CD4-positive, alpha-beta T cell treated with Interleukin-4 for 1 hour (primary cell): ENCODE results near the gene CBARP.
"Not testable (repeated sequence)": the region's sequence is repeated elsewhere in the genome, so short reads cannot be mapped to it uniquely, and the experiment has no call there.

Source experiments
- DNase-seq, 2 donors: peaks; one replicate each; pipeline ENCODE4 v3.0.0-alpha.2; 2020 to 2022

CBARP gene

DNA sequence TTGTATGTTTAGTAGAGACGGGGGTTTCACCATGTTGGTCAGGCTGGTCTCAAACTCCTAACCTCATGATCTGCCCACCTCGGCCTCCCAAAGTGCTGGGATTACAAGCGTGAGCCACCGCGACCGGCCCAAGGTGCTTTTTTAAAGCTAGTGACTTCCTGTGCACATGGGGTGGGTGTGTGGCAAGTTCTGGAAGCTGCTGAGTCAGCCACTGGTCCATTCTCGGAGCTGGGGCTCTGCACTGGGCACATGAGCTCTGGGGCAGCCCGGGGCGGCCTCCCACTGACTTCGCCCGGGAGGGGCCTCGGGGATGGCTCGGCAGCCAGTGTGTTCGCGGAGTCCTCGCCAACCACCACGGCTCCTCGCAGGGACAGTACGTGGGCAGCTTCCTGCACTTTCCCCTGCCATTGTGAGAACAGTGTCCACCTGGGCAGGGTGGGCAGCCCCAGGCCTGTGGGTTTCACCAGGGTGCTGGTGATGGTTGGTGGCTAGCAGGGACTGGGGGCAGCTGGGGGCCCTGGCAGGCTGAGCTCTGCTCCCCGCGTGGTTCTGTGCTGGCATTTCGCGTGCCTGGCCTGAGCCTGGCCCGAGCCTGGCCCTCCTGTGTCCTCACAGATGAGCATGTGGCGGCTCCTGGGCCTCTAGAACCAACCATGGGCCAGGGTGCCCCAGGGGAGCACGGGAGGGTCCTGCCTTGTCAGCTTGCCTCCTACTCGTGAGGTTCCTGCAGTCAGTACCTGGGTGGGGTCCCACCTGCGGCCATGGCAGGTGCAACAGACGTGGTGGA, 12.2 kb downstream of the CBARP start:
- DNase-seq, result no peak

DNA sequence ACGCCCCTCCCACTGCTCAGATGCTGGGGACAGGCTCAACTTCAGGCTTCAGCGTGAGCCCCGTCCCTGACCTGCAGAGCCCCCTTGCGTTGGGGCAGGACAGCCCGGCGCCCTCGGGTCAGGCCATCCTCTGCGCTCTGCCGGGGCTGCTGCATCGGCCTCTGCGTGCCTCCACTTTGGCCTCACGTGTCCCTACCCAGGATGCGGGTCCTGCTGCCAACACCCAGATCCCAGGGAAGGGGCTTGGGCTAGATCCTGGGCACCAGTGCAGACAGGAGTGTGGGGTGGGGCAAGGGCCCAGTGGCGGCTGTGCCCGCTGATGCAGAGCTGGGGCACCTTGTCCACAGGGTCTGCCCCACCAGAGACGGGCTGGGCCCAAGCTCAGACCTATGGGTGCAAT, 13.0 kb downstream of the CBARP start:
- DNase-seq, result no peak

DNA sequence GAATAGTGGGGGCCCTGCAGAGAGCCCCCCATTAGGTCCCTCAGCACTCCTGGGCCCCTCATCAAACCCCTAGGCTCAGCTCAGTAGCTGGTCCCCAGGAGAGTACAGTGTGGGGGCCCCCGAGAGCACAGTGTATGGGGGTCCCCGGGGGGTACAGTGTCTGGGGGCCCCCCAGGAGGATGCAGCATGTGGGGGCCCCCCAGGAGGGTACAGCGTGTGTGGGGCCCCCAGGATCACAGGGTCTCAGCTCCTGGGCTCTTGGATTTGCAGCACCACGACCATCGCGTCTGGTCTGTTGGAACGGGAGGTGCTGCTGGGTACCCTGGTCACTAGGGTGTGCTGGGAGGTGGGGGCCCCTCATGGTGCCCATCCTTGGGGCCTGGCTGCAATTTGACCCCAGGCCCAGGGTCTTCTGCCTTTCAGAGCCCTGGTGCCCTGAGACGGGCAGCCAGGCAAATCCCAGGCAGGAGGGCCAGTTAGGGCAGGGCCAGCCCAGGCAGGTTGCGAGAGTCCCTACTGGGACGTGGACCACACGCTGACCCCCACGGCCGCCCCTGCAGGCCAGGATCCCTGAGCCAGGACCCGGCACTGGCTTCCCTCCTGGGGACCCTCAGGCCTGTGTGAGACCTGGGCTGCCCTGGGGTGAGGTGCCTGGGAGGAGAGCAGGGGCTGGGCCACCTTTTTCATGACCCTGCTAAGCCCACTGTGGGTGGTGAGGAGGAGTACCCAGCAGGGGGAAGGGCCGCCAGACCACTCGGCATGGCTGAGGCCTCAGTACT, 13.6 kb downstream of the CBARP start:
- DNase-seq, result no peak

GRCh38 chr19:1223018-1223855, 14.6 kb downstream of the CBARP start:
- peak in 1 of 2 donors; percentile 34 for DNase-seq

GRCh38 chr19:1222394-1222793, 15.4 kb downstream of the CBARP start:
- DNase-seq, result no peak

DNA sequence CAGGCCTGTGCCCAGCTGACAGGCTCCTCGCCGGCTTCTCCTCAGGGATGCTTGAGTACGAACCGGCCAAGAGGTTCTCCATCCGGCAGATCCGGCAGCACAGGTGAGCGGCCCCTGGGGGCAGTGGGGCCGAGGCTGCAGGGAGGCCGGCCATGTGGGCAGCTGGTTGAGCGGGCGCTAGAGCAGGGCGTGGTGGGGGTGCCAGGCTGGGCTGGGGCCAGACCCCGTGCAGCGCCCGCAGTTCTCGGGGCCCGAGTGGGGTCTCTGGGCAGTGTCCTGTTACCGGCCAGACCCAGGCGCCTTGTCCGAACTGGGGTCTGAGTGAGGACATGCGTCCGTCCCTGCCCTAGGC, 15.9 kb downstream of the CBARP start:
- DNase-seq, result no peak

GRCh38 chr19:1220976-1221903, 16.6 kb downstream of the CBARP start:
- DNase-seq, result no peak

DNA sequence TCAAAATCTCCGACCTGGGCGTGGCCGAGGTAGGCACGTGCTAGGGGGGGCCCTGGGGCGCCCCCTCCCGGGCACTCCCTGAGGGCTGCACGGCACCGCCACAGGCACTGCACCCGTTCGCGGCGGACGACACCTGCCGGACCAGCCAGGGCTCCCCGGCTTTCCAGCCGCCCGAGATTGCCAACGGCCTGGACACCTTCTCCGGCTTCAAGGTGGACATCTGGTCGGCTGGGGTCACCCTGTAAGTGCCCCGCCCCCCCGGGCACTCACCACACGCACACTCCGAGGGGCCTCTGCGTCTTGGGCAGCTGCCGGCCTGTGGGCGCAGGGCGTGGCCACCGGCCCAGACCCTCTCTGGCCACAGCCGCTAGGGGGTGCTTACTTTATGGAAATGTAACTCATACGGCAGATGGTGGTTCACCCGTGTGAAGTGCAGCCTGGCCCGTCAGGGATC, 17.3 kb downstream of the CBARP start:
- no peak for DNase-seq

DNA sequence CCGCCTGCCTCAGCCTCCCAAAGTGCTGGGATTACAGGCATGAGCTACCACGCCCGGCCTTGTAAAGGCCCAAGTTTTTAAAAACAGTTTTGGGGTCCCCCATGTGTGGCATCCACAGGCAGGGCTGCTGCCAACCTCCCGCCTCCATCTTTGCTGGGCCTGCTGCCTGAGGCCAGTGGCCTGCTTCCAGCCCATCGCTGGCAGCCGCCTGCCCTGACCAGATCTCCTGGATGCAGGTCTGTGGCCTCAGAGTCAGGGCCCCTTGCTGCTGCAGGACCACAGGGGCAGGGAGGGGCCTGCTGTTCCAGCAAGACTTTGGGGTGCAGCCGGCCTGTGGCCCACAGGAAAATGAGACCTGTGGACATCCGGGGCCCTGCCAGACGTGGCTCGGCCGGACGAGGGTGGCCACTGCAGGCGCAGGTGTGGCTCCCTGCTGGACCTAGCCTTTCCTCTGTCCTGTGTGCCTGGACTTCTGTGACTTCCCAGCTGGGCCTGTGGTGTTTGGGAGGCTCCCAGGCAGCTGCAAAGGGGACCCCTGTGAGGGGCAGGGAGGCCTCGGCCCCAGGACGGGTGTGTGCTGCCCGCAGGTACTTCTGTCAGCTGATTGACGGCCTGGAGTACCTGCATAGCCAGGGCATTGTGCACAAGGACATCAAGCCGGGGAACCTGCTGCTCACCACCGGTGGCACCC, 17.9 kb downstream of the CBARP start:
- no peak for DNase-seq

DNA sequence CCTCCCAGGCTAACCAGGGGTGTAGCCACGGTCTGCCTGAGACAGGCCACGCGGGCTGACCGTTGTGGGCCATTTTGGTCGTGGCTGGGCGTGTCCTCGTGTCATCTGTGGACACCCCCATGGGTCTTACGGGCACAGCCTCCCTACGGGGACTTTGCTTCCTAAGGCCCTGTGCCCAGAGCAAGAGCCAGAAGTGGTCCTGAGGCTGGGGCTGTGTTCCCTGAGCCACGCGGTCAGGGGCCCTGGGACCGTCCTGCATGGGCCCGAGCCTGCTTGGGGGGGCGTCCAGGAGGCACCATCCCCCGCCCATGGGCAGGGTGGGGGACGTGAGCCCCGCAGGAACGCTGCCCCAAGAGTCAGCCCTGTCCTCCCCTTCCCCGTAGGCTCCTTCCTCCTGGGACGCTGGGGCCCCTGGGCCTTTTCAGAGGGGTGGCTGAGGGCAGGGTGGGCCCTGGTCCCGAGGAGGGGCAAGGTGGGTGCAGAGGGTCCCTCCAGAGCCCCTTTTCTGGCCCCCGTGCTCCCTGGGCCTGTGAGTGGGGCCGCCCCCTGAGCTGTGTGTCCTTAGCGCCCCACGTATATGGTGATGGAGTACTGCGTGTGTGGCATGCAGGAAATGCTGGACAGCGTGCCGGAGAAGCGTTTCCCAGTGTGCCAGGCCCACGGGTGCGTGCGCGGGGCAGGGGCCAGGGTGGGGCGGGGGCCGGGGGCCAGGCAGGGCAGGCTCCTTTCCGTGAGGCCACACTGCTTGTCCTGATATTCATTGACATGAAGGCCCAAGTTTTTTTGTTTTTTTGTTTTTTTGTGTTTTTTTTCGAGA, 18.8 kb downstream of the CBARP start:
- DNase-seq, result no peak

DNA sequence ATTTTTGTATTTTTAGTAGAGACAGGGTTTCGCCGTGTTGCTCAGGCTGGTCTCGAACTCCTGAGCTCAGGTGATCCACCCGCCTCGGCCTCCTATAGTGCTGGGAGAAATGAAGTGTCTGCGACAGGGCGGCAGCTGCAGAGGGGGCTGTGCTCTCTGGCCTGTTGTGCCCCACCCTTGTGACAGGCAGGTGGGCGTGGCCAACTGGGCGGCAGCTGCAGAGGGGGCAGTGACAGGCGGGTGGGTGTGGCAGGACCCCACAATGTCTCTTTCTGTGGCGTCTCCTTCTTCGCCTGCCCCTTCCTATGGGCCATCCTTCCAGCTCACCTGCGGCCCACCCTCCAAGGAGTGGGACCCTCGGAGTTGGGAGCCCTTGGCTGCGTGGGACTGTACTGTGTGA, 20.4 kb downstream of the CBARP start:
- no peak for DNase-seq

DNA sequence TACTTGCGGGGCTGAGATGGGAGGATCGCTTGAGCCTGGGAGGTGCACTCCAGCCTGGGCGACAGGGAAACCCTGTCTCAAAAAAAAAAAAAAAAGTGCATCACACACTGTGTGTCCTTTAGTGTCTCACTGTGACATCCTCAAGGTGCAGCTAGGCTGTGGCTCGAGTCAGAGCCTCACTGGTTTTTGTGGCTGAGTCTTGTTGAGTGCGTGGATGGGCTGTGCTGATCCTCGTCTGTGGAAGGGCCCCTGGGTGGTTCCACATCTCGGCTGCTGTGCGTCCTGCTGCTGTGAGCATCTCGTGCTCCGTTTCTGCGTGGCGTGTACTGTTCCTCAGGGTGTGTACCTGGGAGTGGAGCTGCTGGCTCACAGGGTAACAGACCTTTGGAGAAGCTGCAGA, 21.0 kb downstream of the CBARP start:
- DNase-seq, result no peak

- no peak for DNase-seq
Measured at GRCh38 chr19:1214862-1215731, 22.7 kb downstream of the CBARP start.

DNA sequence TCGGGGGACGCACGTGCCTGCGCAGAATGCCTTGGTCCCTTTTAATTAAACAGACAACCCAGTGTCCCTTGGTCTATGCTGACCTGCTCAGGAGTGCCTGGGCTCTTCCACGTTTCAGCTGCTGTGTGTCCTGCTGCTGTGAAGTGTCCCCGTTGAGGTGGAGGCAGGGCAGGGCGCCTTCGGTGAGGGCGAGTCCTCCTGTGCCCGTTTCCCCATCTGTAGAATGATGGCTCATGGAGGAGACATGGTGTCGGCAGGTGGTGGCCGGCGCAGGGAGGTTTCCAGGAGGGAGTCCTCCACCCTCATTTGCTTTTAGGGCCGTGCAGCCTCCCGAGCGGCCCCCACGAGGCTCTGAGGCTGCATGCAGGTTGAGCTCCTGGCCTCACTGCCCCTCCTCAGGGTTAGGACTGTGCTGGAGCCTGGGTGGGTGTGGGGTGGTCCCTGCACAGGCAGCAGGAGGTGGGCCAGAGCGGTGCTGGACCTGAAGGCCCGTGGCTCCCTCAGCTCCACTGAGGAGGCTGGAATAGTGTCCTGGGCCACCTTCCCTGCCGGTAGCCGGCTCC, 23.4 kb downstream of the CBARP start:
- no peak for DNase-seq

DNA sequence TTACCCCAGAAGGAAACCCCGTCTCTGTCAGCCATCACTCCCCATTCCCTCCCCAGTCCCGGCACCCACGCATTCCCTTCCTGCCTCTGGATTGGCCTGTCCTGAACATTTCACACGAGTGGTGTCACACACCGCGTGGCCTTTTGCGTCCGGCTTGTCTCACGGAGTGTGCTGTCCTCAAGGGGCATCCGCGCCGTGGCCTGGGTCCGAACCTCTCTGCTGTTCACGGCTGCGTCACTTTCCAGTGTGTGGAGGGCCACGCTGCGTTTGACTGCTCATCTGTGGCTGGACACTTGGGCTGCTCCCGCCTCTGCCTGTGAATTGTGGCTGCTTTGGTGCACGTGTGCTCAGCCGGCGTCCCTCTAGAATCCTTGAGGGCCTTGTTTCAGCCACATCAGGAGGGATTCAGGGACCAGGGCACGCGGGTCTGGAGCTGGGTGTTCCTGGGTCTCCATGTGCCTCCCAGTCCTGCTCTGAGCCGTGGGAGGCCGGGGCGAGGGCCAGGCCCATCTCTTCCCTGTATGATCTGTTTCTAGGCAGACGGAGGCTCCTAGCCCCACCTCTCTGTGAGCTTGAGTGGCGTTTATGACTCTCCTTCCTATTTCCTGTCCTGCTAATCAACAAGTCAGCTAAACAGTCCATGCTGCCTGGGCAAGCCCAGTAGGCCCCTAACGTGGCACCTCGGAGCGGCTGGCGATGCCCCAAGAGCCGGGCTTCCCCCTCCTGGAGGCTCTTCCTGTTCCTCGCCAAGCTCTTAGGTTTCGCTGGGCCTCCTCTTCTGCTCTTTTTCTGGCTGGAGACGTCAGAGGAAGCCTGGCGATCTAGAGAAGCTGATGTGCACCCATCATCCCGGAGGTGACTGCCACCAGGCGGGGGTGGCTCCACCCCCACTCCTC, 24.2 kb downstream of the CBARP start:
- DNase-seq, result peak; percentile 73 to 79

- no peak for DNase-seq
Measured at GRCh38 chr19:1211494-1212234, 26.1 kb downstream of the CBARP start.

GRCh38 chr19:1210227-1210538, 27.6 kb downstream of the CBARP start:
- DNase-seq, result no peak

DNA sequence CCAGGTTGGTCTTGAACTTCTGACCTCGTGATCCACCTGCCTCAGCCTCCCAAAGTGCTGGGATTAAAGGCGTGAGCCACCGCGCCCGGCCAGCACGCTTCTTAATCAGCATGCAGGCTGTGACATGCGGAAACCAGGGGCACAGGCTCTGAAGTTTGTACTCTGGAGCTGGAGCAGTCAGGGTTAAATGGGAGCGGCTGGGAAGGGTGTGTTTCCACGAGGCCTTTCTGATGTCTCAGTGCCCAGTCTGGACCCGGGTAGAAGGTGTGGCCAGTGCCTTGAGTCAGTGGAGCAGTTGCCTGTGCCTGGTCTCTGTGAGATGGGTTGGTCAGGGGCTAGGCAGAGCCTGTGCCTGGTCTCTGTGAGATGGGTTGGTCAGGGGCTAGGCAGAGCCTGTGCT, 29.0 kb downstream of the CBARP start:
- not testable (repeated sequence) for DNase-seq
